Upper lobe of left lung (tissue), 6 donors: Measurements from ENCODE around the gene CDPF1. TPM values are rescaled to one million over a fixed set of nuclear protein-coding genes. Genes with fewer than 3 reads are reported as not detected.

Source experiments
- ATAC-seq, 2 donors: fragments of 200-7000 bp; cut with Tn5 transposase; one replicate each; pipeline ENCODE4 v1.9.1; 2022; ENCODE audit warnings: mild to moderate bottlenecking in 2 of 2, moderate library complexity in 2 of 2; ENCODE audit not compliant: low FRiP score in 2 of 2
- DNase-seq, 2 donors: peaks; one replicate each; pipeline ENCODE4 v3.0.0-alpha.2; 2019 to 2020
- H3K27ac ChIP-seq, 4 donors: fragments of 200-600 bp; sonication (generic); one replicate each; pipeline ENCODE4 v1.5.1; 2016 to 2019
- H3K27me3 ChIP-seq, 4 donors: fragments of 200-600 bp; sonication (generic); one replicate each; pipeline ENCODE4 v1.5.1; 2017 to 2019
- H3K36me3 ChIP-seq, 4 donors: fragments of 200-600 bp; sonication (generic); one replicate each; pipeline ENCODE4 v1.5.1; 2016 to 2019
- H3K4me1 ChIP-seq, 4 donors: fragments of 200-600 bp; sonication (generic); one replicate each; pipeline ENCODE4 v1.5.1; 2018 to 2019
- H3K4me3 ChIP-seq, 4 donors: fragments of 200-600 bp; sonication (generic); one replicate each; pipeline ENCODE4 v1.5.1; 2017 to 2019; ENCODE audit warnings: mild to moderate bottlenecking in 2 of 4, moderate library complexity in 1 of 4
- H3K9me3 ChIP-seq, 4 donors: fragments of 200-600 bp; sonication (generic); one replicate each; pipeline ENCODE4 v1.5.1; 2018 to 2019
- EP300 ChIP-seq, 4 donors: sonication (generic); formaldehyde crosslinking; IDR thresholded peaks; one replicate each; pipeline ENCODE4 v1.5.1; 2017; ENCODE audit warnings: antibody characterized with exemption in 4 of 4, control low read depth in 2 of 4
- POLR2A ChIP-seq, 4 donors: fragments of 450-650 bp; IDR thresholded peaks; one replicate each; pipeline ENCODE4 v1.5.1; 2016 to 2017; ENCODE audit warnings: antibody characterized with exemption in 4 of 4, mild to moderate bottlenecking in 2 of 4
- POLR2AphosphoS5 ChIP-seq, 2 donors: sonication (generic); formaldehyde crosslinking; IDR thresholded peaks; one replicate each; pipeline ENCODE4 v1.5.1; 2017; ENCODE audit warnings: antibody characterized with exemption in 2 of 2
- WGBS, 2 donors: methylation state at CpG; one replicate each; pipeline ENCODE4 v1.1.5; 2017 to 2018; 5-methylcytosine and 5-hydroxymethylcytosine counted together
- total RNA-seq, 6 donors: library from RNA; depleted of rRNA in 4 of 6; stranded (reverse); fragments of >200 nt in 4 of 6; gene quantifications; one replicate each; pipeline versions ENCODE4 v1.1.0 to v1.2.1, GENCODE V29; 2016 to 2021
- TF ChIP-seq, protein P1 (sequence below), 6 experiments: fragments of 450-650 bp in 4 of 6; fragments of 200-600 bp in 2 of 6; sonication (generic) in 2 of 6; IDR thresholded peaks; one replicate each; pipeline ENCODE4 v1.5.1; 2016 to 2019; ENCODE audit warnings: antibody characterized with exemption in 6 of 6
- donor health status: DM: no; HTN: no; CAD: no; lungs with moderate emphysema.
- donor health status: DM: no; HTN: yes; CAD: no; lungs with severe emphysema.

The CDPF1 gene
- total RNA-seq, 6 donors from 2014 or later = 6.8 to 22.9 (median 11.2) TPM

DNA sequence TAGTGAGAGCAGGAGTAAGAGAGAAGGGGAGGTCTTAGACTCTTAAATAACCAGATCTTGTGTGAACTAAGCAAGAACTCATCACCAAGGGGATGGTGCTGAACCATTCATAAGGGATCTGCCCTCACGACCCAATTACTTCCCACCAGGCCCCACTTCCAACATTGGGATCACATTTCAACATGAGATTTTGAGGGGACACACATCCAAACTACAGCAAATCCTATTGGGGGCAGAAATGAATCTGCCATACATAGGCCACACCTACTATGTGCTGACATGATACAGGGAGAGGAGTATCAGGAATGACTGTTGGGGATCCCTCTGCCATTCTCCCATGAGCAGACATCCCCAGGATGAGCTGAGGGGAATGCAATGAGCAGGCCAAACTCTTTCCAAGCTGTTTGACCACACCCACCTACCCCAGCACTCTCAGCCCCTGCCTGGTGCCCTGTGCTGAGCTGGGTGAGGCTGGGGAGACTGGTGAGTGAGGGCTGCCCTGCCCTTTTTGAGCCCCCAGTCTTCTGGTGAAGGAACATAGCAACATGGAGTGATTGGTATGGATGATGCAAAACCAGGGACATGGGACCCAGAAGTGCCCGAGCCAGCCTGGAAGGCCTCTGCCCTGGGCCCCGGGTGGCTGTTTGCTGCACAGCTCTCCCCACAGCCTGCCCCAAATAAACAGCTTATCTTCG, 45.3 kb upstream of the CDPF1 start:
- ATAC-seq (no peak), DNase-seq (no peak)
- H3K4me3 ChIP-seq = peak overlapping the region in 3 of 4 donors; percentile 62 to 70 (median 63)
- peaks cover 2 to 29% (median 14%) of the 10 kb centered on the region in 4 donors for H3K36me3 ChIP-seq
- no peak for TF ChIP-seq POLR2A (IDR thresholded peaks at IDR 0.05)
- WGBS, 2 donors = 66 to 84% methylated on average over 4 of the region's 4 CpGs
- H3K9me3 ChIP-seq = no peaks in the 10 kb centered on the region
- H3K27me3 ChIP-seq = no peaks in the 10 kb centered on the region
- peaks cover 15 to 24% (median 19%) of the 10 kb centered on the region in 4 donors for H3K4me1 ChIP-seq
- peak overlapping the region in 3 of 4 donors; percentile 92 to 95 (median 94) for H3K27ac ChIP-seq

DNA sequence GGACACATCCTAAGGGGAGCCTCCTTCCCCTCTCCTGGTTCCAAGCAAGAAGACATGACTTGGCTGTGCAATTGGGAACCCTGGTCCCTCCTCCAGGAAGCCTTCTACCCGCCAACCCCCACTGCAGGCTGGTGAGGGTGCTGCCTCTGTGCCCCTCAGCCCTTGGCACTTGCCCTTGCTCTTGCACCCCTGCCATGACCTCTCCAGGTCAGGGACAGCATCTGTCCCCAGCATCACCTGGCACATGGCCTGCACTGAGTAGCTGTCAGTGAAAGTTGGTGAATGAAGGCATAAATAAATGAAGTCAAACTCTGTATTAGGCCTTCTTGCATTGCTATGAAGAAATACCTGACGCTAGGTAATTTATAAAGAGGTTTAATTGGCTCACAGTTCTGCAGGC, 44.7 kb upstream of the CDPF1 start:
- no peak overlapping the region for H3K27ac ChIP-seq
- 86 to 96% methylated on average over 2 of the region's 2 CpGs for WGBS, 2 donors

DNA sequence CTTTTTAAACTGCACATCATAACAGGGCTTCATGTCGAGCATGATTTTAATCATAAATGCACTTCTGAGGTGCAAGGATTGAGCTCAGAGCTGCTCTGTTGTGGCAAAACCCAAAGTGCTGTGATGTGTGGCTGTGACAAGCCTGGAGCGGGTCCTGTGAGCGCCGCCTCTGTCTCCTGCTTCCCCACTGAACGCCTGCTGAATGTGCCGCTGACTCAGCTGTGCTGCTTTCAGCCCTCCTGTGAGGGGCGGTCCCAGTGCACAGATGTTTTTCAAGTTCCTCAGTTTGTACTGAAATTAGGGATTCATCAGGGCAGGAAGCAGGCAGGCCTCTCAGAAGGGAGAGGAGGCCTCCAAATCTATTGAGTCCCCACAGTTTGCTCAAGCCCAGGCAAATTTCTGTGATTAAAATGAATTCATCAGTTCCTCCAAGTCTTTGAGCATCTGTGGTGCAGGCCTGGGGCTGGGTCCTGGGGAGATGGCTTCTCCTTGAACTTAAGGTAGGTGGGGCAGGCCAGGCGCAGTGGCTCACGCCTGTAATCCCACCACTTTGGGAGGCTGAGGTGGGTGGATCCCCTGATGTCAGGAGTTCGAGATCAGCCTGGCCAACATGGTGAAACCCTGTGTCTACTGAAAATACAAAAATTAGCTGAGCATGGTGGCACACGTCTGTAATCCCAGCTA, 43.6 kb upstream of the CDPF1 start:
- 78 to 91% methylated on average over 8 to 11 of the region's 11 CpGs for WGBS, 2 donors
- Histone ChIP-seq H3K9me3 (no peaks in the 10 kb centered on the region), H3K36me3 (peaks cover 4 to 42% (median 26%) of the 10 kb centered on the region in 4 donors), H3K4me1 (peaks cover 16 to 29% (median 21%) of the 10 kb centered on the region in 4 donors), H3K4me3 (no peak overlapping the region), H3K27ac (peak overlapping the region in 2 of 4 donors; percentile 48 to 67), H3K27me3 (no peaks in the 10 kb centered on the region)
- no peak for ATAC-seq
- peak in 1 of 2 donors; percentile 60 for DNase-seq
- TF ChIP-seq EP300 (IDR thresholded peaks at IDR 0.05) = no peak
- TF ChIP-seq POLR2A (IDR thresholded peaks at IDR 0.05) = peak in 1 of 4 donors; percentile 59
- TF ChIP-seq POLR2AphosphoS5 (IDR thresholded peaks at IDR 0.05) = peak in 1 of 2 donors; percentile 8

More for the DNA sequence above, 44.7 kb upstream of the CDPF1 start:
- peaks cover 4 to 35% (median 18%) of the 10 kb centered on the region in 4 donors for H3K36me3 ChIP-seq
- ATAC-seq (no peak), DNase-seq (no peak)
- H3K27me3 ChIP-seq = no peaks in the 10 kb centered on the region
- peaks cover 15 to 24% (median 19%) of the 10 kb centered on the region in 4 donors for H3K4me1 ChIP-seq
- H3K9me3 ChIP-seq = no peaks in the 10 kb centered on the region
- TF ChIP-seq POLR2A (IDR thresholded peaks at IDR 0.05) (no peak), EP300 (IDR thresholded peaks at IDR 0.05) (no peak), POLR2AphosphoS5 (IDR thresholded peaks at IDR 0.05) (no peak)
- TF ChIP-seq, protein P1, sequence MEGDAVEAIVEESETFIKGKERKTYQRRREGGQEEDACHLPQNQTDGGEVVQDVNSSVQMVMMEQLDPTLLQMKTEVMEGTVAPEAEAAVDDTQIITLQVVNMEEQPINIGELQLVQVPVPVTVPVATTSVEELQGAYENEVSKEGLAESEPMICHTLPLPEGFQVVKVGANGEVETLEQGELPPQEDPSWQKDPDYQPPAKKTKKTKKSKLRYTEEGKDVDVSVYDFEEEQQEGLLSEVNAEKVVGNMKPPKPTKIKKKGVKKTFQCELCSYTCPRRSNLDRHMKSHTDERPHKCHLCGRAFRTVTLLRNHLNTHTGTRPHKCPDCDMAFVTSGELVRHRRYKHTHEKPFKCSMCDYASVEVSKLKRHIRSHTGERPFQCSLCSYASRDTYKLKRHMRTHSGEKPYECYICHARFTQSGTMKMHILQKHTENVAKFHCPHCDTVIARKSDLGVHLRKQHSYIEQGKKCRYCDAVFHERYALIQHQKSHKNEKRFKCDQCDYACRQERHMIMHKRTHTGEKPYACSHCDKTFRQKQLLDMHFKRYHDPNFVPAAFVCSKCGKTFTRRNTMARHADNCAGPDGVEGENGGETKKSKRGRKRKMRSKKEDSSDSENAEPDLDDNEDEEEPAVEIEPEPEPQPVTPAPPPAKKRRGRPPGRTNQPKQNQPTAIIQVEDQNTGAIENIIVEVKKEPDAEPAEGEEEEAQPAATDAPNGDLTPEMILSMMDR (IDR thresholded peaks at IDR 0.05) = no peak
- H3K4me3 ChIP-seq = no peak overlapping the region

DNA sequence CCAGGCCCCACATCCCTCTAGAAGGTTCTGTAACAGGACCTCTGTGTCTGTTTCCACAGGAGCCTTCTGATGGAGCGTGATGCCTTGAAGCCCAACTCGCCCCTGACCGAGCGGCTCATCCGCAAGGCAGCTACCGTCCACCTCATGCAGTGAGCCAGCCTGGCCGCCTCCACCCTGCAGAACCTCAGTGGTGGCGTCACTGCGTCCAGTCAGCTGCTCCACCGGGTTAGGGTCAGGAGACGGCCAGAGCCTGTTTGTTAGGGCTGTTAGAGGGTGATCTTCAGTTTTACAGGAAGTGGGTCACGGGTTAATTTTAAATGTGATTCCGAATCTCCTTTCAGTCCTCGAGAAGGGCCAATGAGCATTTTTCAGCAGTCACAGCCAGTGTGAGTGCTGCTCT, 42.6 kb upstream of the CDPF1 start:
- ATAC-seq = no peak
- WGBS, 2 donors = 63 to 95% methylated on average over 3 to 13 of the region's 14 CpGs
- H3K4me3 ChIP-seq = no peak overlapping the region
- H3K9me3 ChIP-seq = no peaks in the 10 kb centered on the region
- no peak for TF ChIP-seq EP300 (IDR thresholded peaks at IDR 0.05)
- peak in 1 of 4 donors; percentile 33 for TF ChIP-seq POLR2A (IDR thresholded peaks at IDR 0.05)
- H3K4me1 ChIP-seq = peaks cover 24 to 39% (median 29%) of the 10 kb centered on the region in 4 donors
- no peaks in the 10 kb centered on the region for H3K27me3 ChIP-seq
- DNase-seq = no peak
- H3K27ac ChIP-seq = peak overlapping the region in 3 of 4 donors; percentile 5 to 67 (median 33)
- H3K36me3 ChIP-seq = peaks cover 4 to 51% (median 27%) of the 10 kb centered on the region in 4 donors

DNA sequence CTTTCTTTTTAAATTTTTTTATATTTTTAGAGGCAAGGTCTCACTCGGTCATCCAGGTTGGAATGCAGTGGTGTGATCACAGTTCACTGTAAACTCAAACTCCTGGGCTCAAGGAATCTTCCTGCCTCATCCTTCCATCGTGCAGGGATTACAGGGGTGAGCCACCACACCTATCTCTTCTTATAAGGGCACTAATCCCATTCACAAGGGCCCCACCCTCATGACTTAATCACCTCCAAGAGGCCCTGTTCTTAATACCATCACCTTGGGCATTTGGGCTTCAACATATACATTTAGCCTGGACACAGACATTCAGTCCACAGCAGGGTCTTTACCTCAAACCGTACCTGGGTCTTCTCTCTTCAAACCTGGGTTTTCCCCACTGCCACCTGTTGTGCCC, 42.1 kb upstream of the CDPF1 start:
- Histone ChIP-seq H3K27ac (peak overlapping the region in 1 of 4 donors; percentile 67), H3K4me3 (no peak overlapping the region), H3K36me3 (peaks cover 4 to 57% (median 30%) of the 10 kb centered on the region in 4 donors), H3K27me3 (no peaks in the 10 kb centered on the region), H3K4me1 (peaks cover 25 to 39% (median 31%) of the 10 kb centered on the region in 4 donors), H3K9me3 (no peaks in the 10 kb centered on the region)
- TF ChIP-seq POLR2AphosphoS5 (IDR thresholded peaks at IDR 0.05) (no peak), POLR2A (IDR thresholded peaks at IDR 0.05) (no peak)
- TF ChIP-seq, protein P1 (IDR thresholded peaks at IDR 0.05) = no peak
- DNase-seq = no peak
- 93 to 100% methylated on average over 3 of the region's 3 CpGs for WGBS, 2 donors
- no peak for ATAC-seq
